ENCODE data around the gene IMMP2L. TPM values are rescaled to one million over a fixed set of nuclear protein-coding genes. Genes with fewer than 3 reads are reported as not detected.

IMMP2L gene
- total and polyA plus RNA-seq, 4 donors, result 7.3 to 21.1 (median 12.4) TPM

DNA sequence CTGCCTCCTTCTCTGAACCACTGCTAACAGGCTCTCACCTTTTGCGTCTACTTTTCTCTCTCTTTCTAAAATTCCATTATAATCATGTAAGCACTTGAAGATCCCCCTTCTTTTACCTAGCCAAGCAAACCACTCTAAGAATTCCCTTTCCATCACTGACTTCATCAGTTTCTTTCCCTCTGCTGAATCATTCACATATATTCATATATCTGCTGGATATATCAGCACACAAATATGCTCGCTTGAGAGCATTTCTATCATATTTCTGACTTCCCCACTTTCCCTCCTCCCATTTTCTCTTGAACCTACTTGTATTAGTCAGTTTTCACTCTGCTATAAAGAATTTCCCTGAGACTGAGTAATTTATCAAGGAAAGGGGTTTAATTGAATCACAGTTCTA lies 555.6 kb downstream of the IMMP2L start:
- WGBS, result 96% methylated on average over 2 of the region's 2 CpGs
- DNase-seq (ENCODE audit: low spot score), result no peak
- H3K27me3 ChIP-seq (ENCODE audit: control insufficient read depth in 4 of 4, insufficient read depth in 4 of 4, low read length in 3 of 4), result no peaks in the 10 kb centered on the region
- H3K4me1 ChIP-seq (ENCODE audit: control insufficient read depth in 4 of 4, insufficient read depth in 4 of 4, low read length in 3 of 4), result no peaks in the 10 kb centered on the region
- no peaks in the 10 kb centered on the region for H3K36me3 ChIP-seq (ENCODE audit: control insufficient read depth in 4 of 4, insufficient read depth in 3 of 4, low read depth in 1 of 4, low read length in 3 of 4)
- H3K9me3 ChIP-seq (ENCODE audit: control insufficient read depth in 4 of 4, low read length in 3 of 4), result no peaks in the 10 kb centered on the region
- TF ChIP-seq YY1 (IDR thresholded peaks at IDR 0.05) (no peak), TAF1 (conservative IDR thresholded peaks at IDR 0.05) (no peak), FOXA1 (IDR thresholded peaks at IDR 0.05) (no peak), GABPA (IDR thresholded peaks at IDR 0.05 in 1 of 2, conservative IDR thresholded peaks at IDR 0.05 in 1 of 2) (no peak), RXRA (IDR thresholded peaks at IDR 0.05) (no peak), EGR1 (IDR thresholded peaks at IDR 0.05; ENCODE audit: low read depth in 2 of 2) (no peak), JUND (IDR thresholded peaks at IDR 0.05) (no peak), REST (IDR thresholded peaks at IDR 0.05) (no peak)
- TF ChIP-seq, protein P1, sequence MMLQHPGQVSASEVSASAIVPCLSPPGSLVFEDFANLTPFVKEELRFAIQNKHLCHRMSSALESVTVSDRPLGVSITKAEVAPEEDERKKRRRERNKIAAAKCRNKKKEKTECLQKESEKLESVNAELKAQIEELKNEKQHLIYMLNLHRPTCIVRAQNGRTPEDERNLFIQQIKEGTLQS (IDR thresholded peaks at IDR 0.05), result no peak
- TF ChIP-seq, protein P2, sequence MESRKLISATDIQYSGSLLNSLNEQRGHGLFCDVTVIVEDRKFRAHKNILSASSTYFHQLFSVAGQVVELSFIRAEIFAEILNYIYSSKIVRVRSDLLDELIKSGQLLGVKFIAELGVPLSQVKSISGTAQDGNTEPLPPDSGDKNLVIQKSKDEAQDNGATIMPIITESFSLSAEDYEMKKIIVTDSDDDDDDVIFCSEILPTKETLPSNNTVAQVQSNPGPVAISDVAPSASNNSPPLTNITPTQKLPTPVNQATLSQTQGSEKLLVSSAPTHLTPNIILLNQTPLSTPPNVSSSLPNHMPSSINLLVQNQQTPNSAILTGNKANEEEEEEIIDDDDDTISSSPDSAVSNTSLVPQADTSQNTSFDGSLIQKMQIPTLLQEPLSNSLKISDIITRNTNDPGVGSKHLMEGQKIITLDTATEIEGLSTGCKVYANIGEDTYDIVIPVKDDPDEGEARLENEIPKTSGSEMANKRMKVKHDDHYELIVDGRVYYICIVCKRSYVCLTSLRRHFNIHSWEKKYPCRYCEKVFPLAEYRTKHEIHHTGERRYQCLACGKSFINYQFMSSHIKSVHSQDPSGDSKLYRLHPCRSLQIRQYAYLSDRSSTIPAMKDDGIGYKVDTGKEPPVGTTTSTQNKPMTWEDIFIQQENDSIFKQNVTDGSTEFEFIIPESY (IDR thresholded peaks at IDR 0.05), result no peak
- TF ChIP-seq, protein P3, sequence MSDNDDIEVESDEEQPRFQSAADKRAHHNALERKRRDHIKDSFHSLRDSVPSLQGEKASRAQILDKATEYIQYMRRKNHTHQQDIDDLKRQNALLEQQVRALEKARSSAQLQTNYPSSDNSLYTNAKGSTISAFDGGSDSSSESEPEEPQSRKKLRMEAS (IDR thresholded peaks at IDR 0.05), result no peak
- no peak overlapping the region for H3K27ac ChIP-seq (ENCODE audit: low read depth in 1 of 2, low read length in 2 of 2)
- no peak overlapping the region for H3K9ac ChIP-seq (ENCODE audit: low read depth in 1 of 2, low read length in 2 of 2)
- no peak overlapping the region for H3K4me3 ChIP-seq (ENCODE audit: low read depth in 1 of 3, low read length in 3 of 3)

DNA sequence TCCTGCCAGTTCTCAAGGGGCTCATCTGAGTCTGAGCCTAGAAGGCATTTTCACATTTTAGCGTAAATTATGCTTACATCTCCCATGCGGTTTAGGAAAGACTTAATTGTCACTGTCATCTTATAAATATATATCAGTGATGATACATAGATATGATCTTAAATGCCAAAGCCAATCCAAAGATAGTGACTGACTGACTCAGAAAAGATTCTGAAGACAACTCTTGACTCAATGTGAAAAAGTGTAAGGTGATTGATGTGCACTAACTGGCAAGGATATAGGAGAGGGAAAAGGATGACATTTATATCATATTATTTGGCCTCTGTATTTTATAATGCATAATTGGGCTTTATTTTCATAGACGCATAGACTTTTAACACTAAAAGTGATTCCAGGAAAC lies 556.3 kb downstream of the IMMP2L start:
- 64% methylated on average over 3 of the region's 3 CpGs for WGBS
- TF ChIP-seq YY1 (IDR thresholded peaks at IDR 0.05) (no peak), EGR1 (IDR thresholded peaks at IDR 0.05; ENCODE audit: low read depth in 2 of 2) (no peak), JUND (IDR thresholded peaks at IDR 0.05) (no peak), GABPA (IDR thresholded peaks at IDR 0.05 in 1 of 2, conservative IDR thresholded peaks at IDR 0.05 in 1 of 2) (no peak), HNF4A (conservative IDR thresholded peaks at IDR 0.05) (no peak), HNF4G (IDR thresholded peaks at IDR 0.05) (no peak), RXRA (IDR thresholded peaks at IDR 0.05) (no peak)
- TF ChIP-seq, protein P3 (IDR thresholded peaks at IDR 0.05), result no peak
- TF ChIP-seq, protein P4, sequence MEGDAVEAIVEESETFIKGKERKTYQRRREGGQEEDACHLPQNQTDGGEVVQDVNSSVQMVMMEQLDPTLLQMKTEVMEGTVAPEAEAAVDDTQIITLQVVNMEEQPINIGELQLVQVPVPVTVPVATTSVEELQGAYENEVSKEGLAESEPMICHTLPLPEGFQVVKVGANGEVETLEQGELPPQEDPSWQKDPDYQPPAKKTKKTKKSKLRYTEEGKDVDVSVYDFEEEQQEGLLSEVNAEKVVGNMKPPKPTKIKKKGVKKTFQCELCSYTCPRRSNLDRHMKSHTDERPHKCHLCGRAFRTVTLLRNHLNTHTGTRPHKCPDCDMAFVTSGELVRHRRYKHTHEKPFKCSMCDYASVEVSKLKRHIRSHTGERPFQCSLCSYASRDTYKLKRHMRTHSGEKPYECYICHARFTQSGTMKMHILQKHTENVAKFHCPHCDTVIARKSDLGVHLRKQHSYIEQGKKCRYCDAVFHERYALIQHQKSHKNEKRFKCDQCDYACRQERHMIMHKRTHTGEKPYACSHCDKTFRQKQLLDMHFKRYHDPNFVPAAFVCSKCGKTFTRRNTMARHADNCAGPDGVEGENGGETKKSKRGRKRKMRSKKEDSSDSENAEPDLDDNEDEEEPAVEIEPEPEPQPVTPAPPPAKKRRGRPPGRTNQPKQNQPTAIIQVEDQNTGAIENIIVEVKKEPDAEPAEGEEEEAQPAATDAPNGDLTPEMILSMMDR (IDR thresholded peaks at IDR 0.05; ENCODE audit: low read depth, low read length, missing input control), result no peak
- TF ChIP-seq, protein P1 (IDR thresholded peaks at IDR 0.05), result no peak
- no peak overlapping the region for H3K9ac ChIP-seq (ENCODE audit: low read depth in 1 of 2, low read length in 2 of 2)
- H3K9me3 ChIP-seq (ENCODE audit: control insufficient read depth in 4 of 4, low read length in 3 of 4), result no peaks in the 10 kb centered on the region
- H3K4me1 ChIP-seq (ENCODE audit: control insufficient read depth in 4 of 4, insufficient read depth in 4 of 4, low read length in 3 of 4), result no peaks in the 10 kb centered on the region
- no peak for DNase-seq (ENCODE audit: low spot score)
- H3K36me3 ChIP-seq (ENCODE audit: control insufficient read depth in 4 of 4, insufficient read depth in 3 of 4, low read depth in 1 of 4, low read length in 3 of 4), result no peaks in the 10 kb centered on the region
- no peaks in the 10 kb centered on the region for H3K27me3 ChIP-seq (ENCODE audit: control insufficient read depth in 4 of 4, insufficient read depth in 4 of 4, low read length in 3 of 4)
- H3K27ac ChIP-seq (ENCODE audit: low read depth in 1 of 2, low read length in 2 of 2), result no peak overlapping the region
- no peak overlapping the region for H3K4me3 ChIP-seq (ENCODE audit: low read depth in 1 of 3, low read length in 3 of 3)

Measured in liver (tissue), 9 donors.